Fibroblast of the aortic adventitia (primary cell): Measurements from ENCODE around the gene FBXO8. TPM values are rescaled to one million over a fixed set of nuclear protein-coding genes. Genes with fewer than 3 reads are reported as not detected.

Experiments
- DNase-seq: peaks from one replicate; pipeline ENCODE4 v3.0.0-alpha.2; 2010; ENCODE audit warnings: low read depth
- H3K4me3 ChIP-seq: 2 replicates; pipeline ENCODE4 v1.5.1; 2011; ENCODE audit warnings: low read depth, mild to moderate bottlenecking, control low read depth, low read length, moderate library complexity
- CTCF ChIP-seq: IDR thresholded peaks from 2 replicates; pipeline ENCODE4 v1.5.1; 2011; ENCODE audit warnings: mild to moderate bottlenecking, low read length, control low read depth, inconsistent platforms; ENCODE audit not compliant: insufficient read depth
- total RNA-seq: library from RNA; depleted of rRNA; stranded (reverse); fragments of >200 nt; gene quantifications from 2 replicates; pipeline ENCODE4 v1.2.3, GENCODE V29; 2012; ENCODE audit warnings: low replicate concordance

The FBXO8 gene
- 11.2 and 39.1 TPM in 2 replicates for total RNA-seq

GRCh38 chr4:174283507-174284471, at the start of gene FBXO8, which contains the start of gene CEP44:
FBXO8 (minus strand) TSS chr4:174283667; CDS start chr4:174263092, 20,575 bp downstream.
CEP44 (plus strand) TSS chr4:174283911; CDS start chr4:174299122, 15,211 bp downstream.
- peak; percentile 24 for TF ChIP-seq CTCF
- DNase-seq: peak; percentile 91
- H3K4me3 ChIP-seq: peak within 1 kb of the TSS; percentile 93

- TF ChIP-seq CTCF: no peak
- peak; percentile 69 for DNase-seq
- no peak overlapping the region for H3K4me3 ChIP-seq
These were observed 49.5 kb upstream of the FBXO8 start for GRCh38 chr4:174332741-174333493.

- no peak overlapping the region for H3K4me3 ChIP-seq
- DNase-seq: peak; percentile 46
- no peak for TF ChIP-seq CTCF
These were observed 41.3 kb upstream of the FBXO8 start for GRCh38 chr4:174324725-174325124.

- no peak for TF ChIP-seq CTCF
- peak; percentile 67 for DNase-seq
- H3K4me3 ChIP-seq: no peak overlapping the region
These were observed 40.8 kb upstream of the FBXO8 start for GRCh38 chr4:174324236-174324635.

GRCh38 chr4:174320494-174321199, 37.2 kb upstream of the FBXO8 start:
- DNase-seq: no peak
- H3K4me3 ChIP-seq: no peak overlapping the region
- no peak for TF ChIP-seq CTCF
